RWPE2 (cell line): ENCODE results near the gene JADE2.
"Not testable (repeated sequence)": the region's sequence is repeated elsewhere in the genome, so short reads cannot be mapped to it uniquely, and the experiment has no call there.

Experiments used
- ATAC-seq: fragments of 200-7000 bp; cut with Tn5 transposase; 3 replicates; pipeline ENCODE4 v1.9.1; 2021; ENCODE audit warnings: low read depth
- DNase-seq: peaks from one replicate; pipeline ENCODE4 v3.0.0-alpha.2; 2020; ENCODE audit warnings: low spot score
- H3K27ac ChIP-seq: fragments of 450-650 bp; 2 replicates; pipeline ENCODE4 v1.5.1; 2017; ENCODE audit warnings: mild to moderate bottlenecking; ENCODE audit not compliant: poor library complexity, severe bottlenecking
- H3K27me3 ChIP-seq: fragments of 250-450 bp; sonication (Bioruptor Pico); 2 replicates; pipeline ENCODE4 v1.5.1; 2021; ENCODE audit warnings: mild to moderate bottlenecking, moderate library complexity; ENCODE audit not compliant: insufficient read depth, poor library complexity, severe bottlenecking
- H3K36me3 ChIP-seq: fragments of 250-450 bp; sonication (Bioruptor Pico); 2 replicates; pipeline ENCODE4 v1.5.1; 2020; ENCODE audit warnings: low read depth, mild to moderate bottlenecking, moderate library complexity
- H3K4me1 ChIP-seq: fragments of 250-450 bp; sonication (Bioruptor Pico); 2 replicates; pipeline ENCODE4 v1.5.1; 2021; ENCODE audit warnings: mild to moderate bottlenecking, moderate library complexity; ENCODE audit not compliant: insufficient read depth, poor library complexity, severe bottlenecking
- H3K4me3 ChIP-seq: fragments of 250-450 bp; sonication (Bioruptor Pico); 2 replicates; pipeline ENCODE4 v1.5.1; 2021; ENCODE audit warnings: mild to moderate bottlenecking, moderate library complexity; ENCODE audit not compliant: severe bottlenecking
- H3K9me3 ChIP-seq: fragments of 250-450 bp; sonication (Bioruptor Pico); 2 replicates; pipeline ENCODE4 v1.5.1; 2021; ENCODE audit warnings: mild to moderate bottlenecking, moderate library complexity; ENCODE audit not compliant: severe bottlenecking
- TF ChIP-seq, protein P1 (sequence below): fragments of 450-650 bp; IDR thresholded peaks from one replicate; pipeline ENCODE4 v1.5.1; 2017; ENCODE audit warnings: mild to moderate bottlenecking, moderate library complexity; ENCODE audit not compliant: poor library complexity, severe bottlenecking

JADE2 gene

DNA sequence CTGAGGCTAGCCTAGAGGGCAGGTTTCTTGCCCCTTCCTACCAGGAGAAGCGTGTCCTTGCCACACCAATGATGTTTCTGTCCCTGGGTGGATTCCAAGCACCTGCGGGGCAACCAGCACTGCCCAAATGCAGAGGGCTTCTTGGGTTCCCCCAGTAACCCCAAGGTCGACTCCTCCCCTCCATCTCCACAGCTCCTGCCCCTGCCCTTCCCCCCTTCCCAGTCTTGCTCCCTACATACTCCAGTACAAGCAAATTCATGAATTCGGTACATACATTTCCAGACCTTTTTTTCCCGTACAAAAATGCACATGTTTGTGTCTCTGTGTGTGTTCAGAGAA lies 12.8 kb upstream of the JADE2 start:
- no peak overlapping the region for H3K4me3 ChIP-seq
- H3K27me3 ChIP-seq = no peaks in the 10 kb centered on the region
- TF ChIP-seq, protein P1, sequence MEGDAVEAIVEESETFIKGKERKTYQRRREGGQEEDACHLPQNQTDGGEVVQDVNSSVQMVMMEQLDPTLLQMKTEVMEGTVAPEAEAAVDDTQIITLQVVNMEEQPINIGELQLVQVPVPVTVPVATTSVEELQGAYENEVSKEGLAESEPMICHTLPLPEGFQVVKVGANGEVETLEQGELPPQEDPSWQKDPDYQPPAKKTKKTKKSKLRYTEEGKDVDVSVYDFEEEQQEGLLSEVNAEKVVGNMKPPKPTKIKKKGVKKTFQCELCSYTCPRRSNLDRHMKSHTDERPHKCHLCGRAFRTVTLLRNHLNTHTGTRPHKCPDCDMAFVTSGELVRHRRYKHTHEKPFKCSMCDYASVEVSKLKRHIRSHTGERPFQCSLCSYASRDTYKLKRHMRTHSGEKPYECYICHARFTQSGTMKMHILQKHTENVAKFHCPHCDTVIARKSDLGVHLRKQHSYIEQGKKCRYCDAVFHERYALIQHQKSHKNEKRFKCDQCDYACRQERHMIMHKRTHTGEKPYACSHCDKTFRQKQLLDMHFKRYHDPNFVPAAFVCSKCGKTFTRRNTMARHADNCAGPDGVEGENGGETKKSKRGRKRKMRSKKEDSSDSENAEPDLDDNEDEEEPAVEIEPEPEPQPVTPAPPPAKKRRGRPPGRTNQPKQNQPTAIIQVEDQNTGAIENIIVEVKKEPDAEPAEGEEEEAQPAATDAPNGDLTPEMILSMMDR = no peak
- no peaks in the 10 kb centered on the region for H3K36me3 ChIP-seq
- H3K4me1 ChIP-seq = peaks cover 39% of the 10 kb centered on the region
- DNase-seq (no peak), ATAC-seq (no peak)
- H3K9me3 ChIP-seq = no peaks in the 10 kb centered on the region
- H3K27ac ChIP-seq = peak overlapping the region; percentile 98

DNA sequence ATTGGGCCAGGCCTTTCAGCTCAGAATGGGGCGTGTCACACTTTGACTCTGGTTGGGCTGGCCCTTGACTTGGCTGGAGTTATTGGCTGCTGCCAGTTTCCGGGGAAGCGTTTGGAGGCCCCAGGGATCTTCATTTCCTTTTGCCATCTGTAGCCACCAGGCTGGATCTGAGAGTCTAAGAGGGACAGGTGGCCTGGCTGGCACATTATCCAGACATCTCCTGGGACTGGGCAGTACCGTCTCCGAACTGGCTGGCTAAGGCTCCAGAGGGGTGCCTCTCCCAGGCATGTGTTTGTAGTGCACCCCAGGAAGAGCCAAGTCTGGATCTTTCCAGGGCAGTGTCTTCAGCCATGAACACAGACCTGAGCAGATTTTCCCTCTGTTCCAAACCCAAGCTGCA lies 9.7 kb upstream of the JADE2 start:
- no peak overlapping the region for H3K4me3 ChIP-seq
- no peak for ATAC-seq
- no peak overlapping the region for H3K27ac ChIP-seq
- no peak for DNase-seq
- no peaks in the 10 kb centered on the region for H3K27me3 ChIP-seq
- no peaks in the 10 kb centered on the region for H3K9me3 ChIP-seq
- TF ChIP-seq, protein P1 = no peak
- no peaks in the 10 kb centered on the region for H3K36me3 ChIP-seq
- H3K4me1 ChIP-seq = peaks cover 20% of the 10 kb centered on the region

DNA sequence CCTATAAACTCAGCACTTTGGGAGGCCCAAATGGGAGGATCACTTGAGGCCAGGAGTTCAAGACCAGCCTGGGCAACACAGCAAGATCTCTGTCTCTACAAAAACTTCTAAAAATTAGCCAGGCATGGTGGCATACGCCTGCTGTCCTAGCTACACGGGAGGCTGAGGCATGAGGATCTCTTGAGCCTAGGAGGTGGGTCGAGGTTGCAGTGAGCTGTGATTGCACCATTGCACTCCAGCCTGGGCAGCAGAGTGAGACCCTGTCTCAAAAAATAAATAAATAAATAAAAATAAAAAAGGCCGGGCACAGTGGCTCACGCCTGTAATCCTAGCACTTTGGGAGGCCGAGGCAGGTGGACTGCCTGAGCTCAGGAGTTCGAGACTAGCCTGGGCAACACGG lies 8.5 kb upstream of the JADE2 start:
- ATAC-seq = not testable (repeated sequence)

DNA sequence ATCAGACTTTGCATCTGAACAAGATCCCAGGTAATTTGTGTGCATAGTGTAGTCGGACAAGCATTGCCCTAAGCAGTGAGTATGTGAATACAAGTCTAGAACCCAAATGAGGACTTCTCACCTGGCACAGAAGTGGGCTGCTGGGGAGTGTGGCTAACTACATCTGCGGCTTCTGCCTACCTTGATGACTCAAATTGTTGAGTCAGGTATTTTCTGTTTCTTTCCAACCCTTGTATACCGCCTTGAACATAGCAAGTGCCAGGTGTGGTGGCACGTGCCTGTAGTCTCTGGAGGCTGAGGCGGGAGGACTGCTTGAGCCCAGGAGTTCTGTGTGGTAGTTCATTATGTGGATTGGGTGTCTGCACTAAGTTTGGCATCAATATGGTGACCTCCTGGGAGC lies 7.9 kb upstream of the JADE2 start:
- H3K4me1 ChIP-seq = peaks cover 2% of the 10 kb centered on the region
- no peaks in the 10 kb centered on the region for H3K36me3 ChIP-seq
- DNase-seq (no peak), ATAC-seq (peak; percentile 48)
- H3K27me3 ChIP-seq = no peaks in the 10 kb centered on the region
- no peak overlapping the region for H3K4me3 ChIP-seq
- H3K9me3 ChIP-seq = no peaks in the 10 kb centered on the region
- TF ChIP-seq, protein P1 = no peak
- H3K27ac ChIP-seq = no peak overlapping the region

More for the DNA sequence above, 8.5 kb upstream of the JADE2 start:
- H3K4me1 ChIP-seq, H3K27ac ChIP-seq, H3K36me3 ChIP-seq, H3K27me3 ChIP-seq, H3K9me3 ChIP-seq, H3K4me3 ChIP-seq, DNase-seq: not testable (repeated sequence)

DNA sequence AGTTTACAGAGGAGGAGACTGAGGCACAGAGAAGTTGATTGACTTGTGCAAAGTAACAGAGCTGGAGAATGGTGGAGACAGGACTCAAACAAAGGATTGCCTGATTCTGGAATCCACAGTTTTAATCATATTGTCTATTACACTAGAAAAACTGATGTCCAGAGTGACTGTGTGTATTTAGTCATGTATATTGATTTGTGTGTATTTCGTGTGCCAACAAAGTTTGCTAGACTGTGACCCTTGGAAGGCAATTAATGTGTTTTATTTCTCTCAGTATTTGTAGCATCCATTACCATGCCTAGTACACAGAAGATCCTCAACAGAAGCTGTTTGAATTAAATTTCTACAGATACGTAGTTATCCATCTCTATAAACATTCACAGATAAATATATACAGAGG lies 5.5 kb upstream of the JADE2 start:
- H3K4me3 ChIP-seq = no peak overlapping the region
- H3K4me1 ChIP-seq = peaks cover 5% of the 10 kb centered on the region
- no peaks in the 10 kb centered on the region for H3K9me3 ChIP-seq
- H3K27ac ChIP-seq = no peak overlapping the region
- TF ChIP-seq, protein P1 = no peak
- H3K27me3 ChIP-seq = no peaks in the 10 kb centered on the region
- ATAC-seq = no peak
- DNase-seq = no peak
- H3K36me3 ChIP-seq = no peaks in the 10 kb centered on the region

DNA sequence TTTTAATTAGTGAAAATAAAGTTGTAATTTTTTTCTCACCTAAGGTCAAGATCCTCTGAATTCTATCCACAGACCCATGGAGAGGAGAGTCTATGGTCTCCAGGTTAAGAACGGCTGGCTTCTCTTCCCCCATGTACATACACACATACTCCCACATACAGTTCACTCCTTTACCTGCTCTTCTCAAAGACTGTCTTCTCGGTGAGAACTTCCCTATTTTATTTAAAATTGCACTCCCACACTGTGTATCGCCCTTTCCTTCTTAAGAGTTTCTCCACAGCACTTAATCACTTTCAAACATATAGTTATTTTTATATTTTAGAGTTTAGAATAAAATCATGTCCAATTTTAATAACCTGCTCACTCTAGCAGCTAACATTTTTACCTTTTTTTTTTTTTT lies 3.6 kb upstream of the JADE2 start:
- DNase-seq (no peak), ATAC-seq (no peak)
- Histone ChIP-seq H3K4me1 (peaks cover 5% of the 10 kb centered on the region), H3K27me3 (no peaks in the 10 kb centered on the region), H3K4me3 (no peak overlapping the region), H3K36me3 (no peaks in the 10 kb centered on the region), H3K9me3 (no peaks in the 10 kb centered on the region), H3K27ac (no peak overlapping the region)
- TF ChIP-seq, protein P1 = no peak
